AG09319 (cell line): ENCODE measurements around the gene FAM177B.

ENCODE experiments used
- DNase-seq: peaks from one replicate; pipeline ENCODE4 v3.0.0-alpha.2; 2010; ENCODE audit warnings: low read depth; ENCODE audit errors: extremely low read depth
- CTCF ChIP-seq: IDR thresholded peaks from 2 replicates; pipeline ENCODE4 v1.5.1; 2011; ENCODE audit warnings: low read depth, mild to moderate bottlenecking, inconsistent platforms, low read length, moderate library complexity

Gene FAM177B

GRCh38 chr1:222716393-222716792, 20.6 kb upstream of the FAM177B start:
- no peak for TF ChIP-seq CTCF
- no peak for DNase-seq

- TF ChIP-seq CTCF, result no peak
- DNase-seq, result no peak
Measured at GRCh38 chr1:222728746-222729145, 8.3 kb upstream of the FAM177B start.

GRCh38 chr1:222730866-222731265, 6.1 kb upstream of the FAM177B start:
- TF ChIP-seq CTCF, result no peak
- DNase-seq, result no peak

- TF ChIP-seq CTCF, result no peak
- DNase-seq, result no peak
Measured at GRCh38 chr1:222732216-222733159, 4.5 kb upstream of the FAM177B start.

- no peak for DNase-seq
- no peak for TF ChIP-seq CTCF
Measured at GRCh38 chr1:222734740-222735139, 2.3 kb upstream of the FAM177B start.

GRCh38 chr1:222736470-222736869, 532 bp upstream of the FAM177B start:
- no peak for TF ChIP-seq CTCF
- no peak for DNase-seq

- no peak for DNase-seq
- TF ChIP-seq CTCF, result no peak
Measured at GRCh38 chr1:222739465-222739864, 2.5 kb downstream of the FAM177B start.
